Measurements from ENCODE around the gene MASP2.
"Not testable (repeated sequence)": the region's sequence is repeated elsewhere in the genome, so short reads cannot be mapped to it uniquely, and the experiment has no call there.

Gene MASP2

GRCh38 chr1:11042995-11043874, 3.8 kb downstream of the MASP2 start:
- TF ChIP-seq CTCF (IDR thresholded peaks at IDR 0.05; ENCODE audit: low read length, missing control alignments), result no peak
- no peak for DNase-seq (ENCODE audit: low read depth)
- no peak overlapping the region for H3K4me3 ChIP-seq (replicated peaks; ENCODE audit: low read depth, low read length)

- DNase-seq (ENCODE audit: low read depth), result no peak
- H3K4me3 ChIP-seq (replicated peaks; ENCODE audit: low read depth, low read length), result no peak overlapping the region
- no peak for TF ChIP-seq CTCF (IDR thresholded peaks at IDR 0.05; ENCODE audit: low read length, missing control alignments)
Measured at GRCh38 chr1:11042065-11042464, 5.0 kb downstream of the MASP2 start.

- TF ChIP-seq CTCF (IDR thresholded peaks at IDR 0.05; ENCODE audit: low read length, missing control alignments), result no peak
- no peak overlapping the region for H3K4me3 ChIP-seq (replicated peaks; ENCODE audit: low read depth, low read length)
- DNase-seq (ENCODE audit: low read depth), result no peak
Measured at GRCh38 chr1:11041048-11041447, 6.0 kb downstream of the MASP2 start.

- H3K4me3 ChIP-seq (replicated peaks; ENCODE audit: low read depth, low read length); DNase-seq (ENCODE audit: low read depth): not testable (repeated sequence)
Measured at GRCh38 chr1:11040105-11040429, 7.0 kb downstream of the MASP2 start.

- H3K4me3 ChIP-seq (replicated peaks; ENCODE audit: low read depth, low read length), result no peak overlapping the region
- TF ChIP-seq CTCF (IDR thresholded peaks at IDR 0.05; ENCODE audit: low read length, missing control alignments), result no peak
- no peak for DNase-seq (ENCODE audit: low read depth)
Measured at GRCh38 chr1:11039351-11040104, 7.5 kb downstream of the MASP2 start.

GRCh38 chr1:11037740-11038182, 9.3 kb downstream of the MASP2 start:
- peak; percentile 91 for DNase-seq (ENCODE audit: low read depth)
- H3K4me3 ChIP-seq (replicated peaks; ENCODE audit: low read depth, low read length), result no peak overlapping the region
- TF ChIP-seq CTCF (IDR thresholded peaks at IDR 0.05; ENCODE audit: low read length, missing control alignments), result peak; percentile 99

- not testable (repeated sequence) for H3K4me3 ChIP-seq (replicated peaks; ENCODE audit: low read depth, low read length); DNase-seq (ENCODE audit: low read depth)
Measured at GRCh38 chr1:11037019-11037739, 9.9 kb downstream of the MASP2 start.
